Tibial nerve (tissue), 3 donors: ENCODE measurements around the gene CYP2D6.
"Not testable (repeated sequence)": the region's sequence is repeated elsewhere in the genome, so short reads cannot be mapped to it uniquely, and the experiment has no call there.

Experiments
- EP300 ChIP-seq, 2 donors: sonication (generic); formaldehyde crosslinking; IDR thresholded peaks; one replicate each; pipeline ENCODE4 v1.6.1; 2017; ENCODE audit warnings: antibody characterized with exemption in 2 of 2, mild to moderate bottlenecking in 1 of 2
- POLR2A ChIP-seq, 2 donors: fragments of 450-650 bp; IDR thresholded peaks; one replicate each; pipeline ENCODE4 v1.6.1; 2017; ENCODE audit warnings: antibody characterized with exemption in 2 of 2, mild to moderate bottlenecking in 2 of 2, moderate library complexity in 2 of 2

DNA sequence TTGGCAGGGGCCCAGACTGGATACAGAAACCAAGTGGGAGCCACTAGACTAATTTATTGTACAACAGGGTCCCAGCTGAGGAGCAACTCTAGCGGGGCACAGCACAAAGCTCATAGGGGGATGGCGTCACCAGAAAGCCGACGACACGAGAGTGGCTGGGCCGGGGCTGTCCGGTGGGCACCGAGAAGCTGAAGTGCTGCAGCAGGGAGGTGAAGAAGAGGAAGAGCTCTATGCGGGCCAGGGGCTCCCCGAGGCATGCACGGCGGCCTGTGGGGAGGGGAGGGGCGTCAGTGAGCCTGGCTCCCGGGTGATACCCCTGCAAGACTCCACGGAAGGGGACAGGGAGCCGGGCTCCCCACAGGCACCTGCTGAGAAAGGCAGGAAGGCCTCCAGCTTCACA lies 19.2 kb upstream of the CYP2D6 start:
- TF ChIP-seq POLR2A, EP300 (IDR thresholded peaks at IDR 0.05): not testable (repeated sequence)
